ENCODE data around the gene ANKRD33B. TPM values are rescaled to one million over a fixed set of nuclear protein-coding genes. Genes with fewer than 3 reads are reported as not detected.

The ANKRD33B gene
- total RNA-seq, 1 experiment from 2014 or later, result 10.9 TPM

DNA sequence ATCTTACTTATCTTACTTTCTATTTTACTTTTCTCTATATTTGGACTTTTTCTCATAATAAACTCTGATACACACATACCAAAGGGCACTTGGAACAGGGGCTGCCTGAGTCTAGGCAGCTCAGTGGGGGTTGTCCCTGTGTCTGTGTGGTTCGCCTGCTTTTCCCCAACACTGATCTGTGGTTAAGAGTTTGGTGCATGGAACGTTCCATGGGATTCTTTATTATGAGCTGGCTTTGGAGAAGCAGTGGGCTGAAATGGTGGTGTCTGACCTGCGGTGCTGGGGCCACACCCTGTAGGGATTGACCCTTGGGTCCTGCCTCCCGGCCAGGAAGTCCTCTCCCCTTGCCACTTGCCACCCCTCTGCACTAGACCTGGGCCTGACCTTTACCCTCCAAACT, 47.4 kb downstream of the ANKRD33B start:
- H4K20me1 ChIP-seq (ENCODE audit: insufficient read depth), result no peaks in the 10 kb centered on the region
- no peak overlapping the region for H2AFZ ChIP-seq (ENCODE audit: low read depth, low read length, poor library complexity, severe bottlenecking)
- ChIA-PET CTCF (no interaction called here), RAD21 (ENCODE audit: low non-redundant PET in 1 of 2, low total read pairs in 2 of 2, uncharacterized antibody in 2 of 2, unreplicated experiment in 2 of 2) (interaction anchor here in 1 of 2 experiments (0.9 kb wide), 1 partner anchor 189 kb away, joined by 3 read pairs; no protein-coding TSS in a partner anchor), POLR2A (no interaction called here)
- peaks cover 4 to 15% of the 10 kb centered on the region in 2 experiments; a peak in 2 of 4 replicates for H3K4me1 ChIP-seq (ENCODE audit: control insufficient read depth in 1 of 2, insufficient read depth in 2 of 2, low read length in 2 of 2)
- DNase-seq (ENCODE audit: low read depth, low spot score) (no peak), ATAC-seq (no peak)
- no peak overlapping the region for H3K9ac ChIP-seq (ENCODE audit: low read length)
- H3K27me3 ChIP-seq (ENCODE audit: insufficient read depth, low read length), result no peaks in the 10 kb centered on the region
- H3K27ac ChIP-seq (ENCODE audit: low read depth, low read length), result no peak overlapping the region
- no peaks in the 10 kb centered on the region for H3K9me3 ChIP-seq (ENCODE audit: control insufficient read depth in 1 of 2, insufficient read depth in 1 of 2, low read depth in 1 of 2, low read length in 2 of 2)
- no TSS peak for BruUV-seq (replicated peaks)
- H3K4me3 ChIP-seq (replicated peaks in 1 of 2; ENCODE audit: low read depth in 1 of 2, low read length in 2 of 2), result no peak overlapping the region
- no peaks in the 10 kb centered on the region for H3K9me2 ChIP-seq (ENCODE audit: insufficient read depth)
- TF ChIP-seq RAD21 (IDR thresholded peaks at IDR 0.05; ENCODE audit: low read depth), result no peak
- TF ChIP-seq ZFX (IDR thresholded peaks at IDR 0.05), result no peak
- TF ChIP-seq CBX3 (IDR thresholded peaks at IDR 0.05; ENCODE audit: low read depth), result no peak
- TF ChIP-seq SP1 (IDR thresholded peaks at IDR 0.05; ENCODE audit: low read depth), result no peak
- TF ChIP-seq TCF7L2 (IDR thresholded peaks at IDR 0.05; ENCODE audit: borderline replicate concordance, extremely low read depth, insufficient read depth, insufficient read length), result no peak
- TF ChIP-seq, protein P1, sequence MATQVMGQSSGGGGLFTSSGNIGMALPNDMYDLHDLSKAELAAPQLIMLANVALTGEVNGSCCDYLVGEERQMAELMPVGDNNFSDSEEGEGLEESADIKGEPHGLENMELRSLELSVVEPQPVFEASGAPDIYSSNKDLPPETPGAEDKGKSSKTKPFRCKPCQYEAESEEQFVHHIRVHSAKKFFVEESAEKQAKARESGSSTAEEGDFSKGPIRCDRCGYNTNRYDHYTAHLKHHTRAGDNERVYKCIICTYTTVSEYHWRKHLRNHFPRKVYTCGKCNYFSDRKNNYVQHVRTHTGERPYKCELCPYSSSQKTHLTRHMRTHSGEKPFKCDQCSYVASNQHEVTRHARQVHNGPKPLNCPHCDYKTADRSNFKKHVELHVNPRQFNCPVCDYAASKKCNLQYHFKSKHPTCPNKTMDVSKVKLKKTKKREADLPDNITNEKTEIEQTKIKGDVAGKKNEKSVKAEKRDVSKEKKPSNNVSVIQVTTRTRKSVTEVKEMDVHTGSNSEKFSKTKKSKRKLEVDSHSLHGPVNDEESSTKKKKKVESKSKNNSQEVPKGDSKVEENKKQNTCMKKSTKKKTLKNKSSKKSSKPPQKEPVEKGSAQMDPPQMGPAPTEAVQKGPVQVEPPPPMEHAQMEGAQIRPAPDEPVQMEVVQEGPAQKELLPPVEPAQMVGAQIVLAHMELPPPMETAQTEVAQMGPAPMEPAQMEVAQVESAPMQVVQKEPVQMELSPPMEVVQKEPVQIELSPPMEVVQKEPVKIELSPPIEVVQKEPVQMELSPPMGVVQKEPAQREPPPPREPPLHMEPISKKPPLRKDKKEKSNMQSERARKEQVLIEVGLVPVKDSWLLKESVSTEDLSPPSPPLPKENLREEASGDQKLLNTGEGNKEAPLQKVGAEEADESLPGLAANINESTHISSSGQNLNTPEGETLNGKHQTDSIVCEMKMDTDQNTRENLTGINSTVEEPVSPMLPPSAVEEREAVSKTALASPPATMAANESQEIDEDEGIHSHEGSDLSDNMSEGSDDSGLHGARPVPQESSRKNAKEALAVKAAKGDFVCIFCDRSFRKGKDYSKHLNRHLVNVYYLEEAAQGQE (IDR thresholded peaks at IDR 0.05; ENCODE audit: low read depth), result no peak
- no peak for TF ChIP-seq JUND (IDR thresholded peaks at IDR 0.05)
- TF ChIP-seq ZNF274 (IDR thresholded peaks at IDR 0.05; ENCODE audit: low read depth, low read length), result no peak
- TF ChIP-seq SIN3A (IDR thresholded peaks at IDR 0.05; ENCODE audit: low read depth), result no peak
- no peak for TF ChIP-seq EGR1 (IDR thresholded peaks at IDR 0.05; ENCODE audit: low read depth)
- TF ChIP-seq POLR2AphosphoS5 (IDR thresholded peaks at IDR 0.05; ENCODE audit: low read depth, low read length), result no peak
- no peak for TF ChIP-seq EZH2phosphoT487 (IDR thresholded peaks at IDR 0.05; ENCODE audit: borderline replicate concordance)
- no peak for TF ChIP-seq ELF1 (IDR thresholded peaks at IDR 0.05; ENCODE audit: borderline replicate concordance, low read depth)
- no peak for TF ChIP-seq SRF (IDR thresholded peaks at IDR 0.05; ENCODE audit: low read depth)
- TF ChIP-seq, protein P2, sequence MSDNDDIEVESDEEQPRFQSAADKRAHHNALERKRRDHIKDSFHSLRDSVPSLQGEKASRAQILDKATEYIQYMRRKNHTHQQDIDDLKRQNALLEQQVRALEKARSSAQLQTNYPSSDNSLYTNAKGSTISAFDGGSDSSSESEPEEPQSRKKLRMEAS (IDR thresholded peaks at IDR 0.05), result no peak
- no peaks in the 10 kb centered on the region for H3K36me3 ChIP-seq (ENCODE audit: control insufficient read depth in 1 of 2, insufficient read depth in 2 of 2, low read length in 2 of 2)
- H3K4me2 ChIP-seq (ENCODE audit: low read length), result no peak overlapping the region
- intact Hi-C loops (cut with micrococcal nuclease), result no loop called here
- H3K79me2 ChIP-seq (ENCODE audit: insufficient read depth, low read length), result peaks cover 21% of the 10 kb centered on the region

Data from HCT116 (cell line).